WTC11 (cell line): ENCODE measurements around the gene PSMA4. TPM values are rescaled to one million over a fixed set of nuclear protein-coding genes. Genes with fewer than 3 reads are reported as not detected.

ENCODE experiments used
- ATAC-seq: fragments of 200-7000 bp; cut with Tn5 transposase; 2 replicates; pipeline ENCODE4 v1.10.0; 2021; ENCODE audit warnings: mild to moderate bottlenecking, moderate library complexity
- CTCF ChIA-PET: fragments of 300-600 bp; sonication (Branson Sonifier 250); formaldehyde crosslinking; loops from one replicate; lab custom pipeline; 2021; ENCODE audit warnings: antibody characterized with exemption; lab: Charles Lee
- POLR2A ChIA-PET: fragments of 350-600 bp; sonication (Branson Sonifier 250); formaldehyde crosslinking; loops from one replicate; lab custom pipeline; 2021; ENCODE audit warnings: antibody characterized with exemption; lab: Charles Lee
- DNase-seq: peaks from one replicate; pipeline ENCODE4 v3.0.0; 2021; ENCODE audit warnings: low spot score
- H3K27ac Mint-ChIP-seq: 2 replicates; pipeline ENCODE4 v1.8.0; 2021; ENCODE audit warnings: mixed read lengths
- H3K27me3 Mint-ChIP-seq: 2 replicates; pipeline ENCODE4 v1.8.0; 2021; ENCODE audit warnings: low read depth, mild to moderate bottlenecking, moderate library complexity, mixed read lengths
- H3K36me3 Mint-ChIP-seq: 2 replicates; pipeline ENCODE4 v1.8.0; 2021; ENCODE audit warnings: mixed read lengths
- H3K4me1 Mint-ChIP-seq: 2 replicates; pipeline ENCODE4 v1.8.0; 2022; ENCODE audit warnings: mixed read lengths
- H3K4me3 Mint-ChIP-seq: 2 replicates; pipeline ENCODE4 v1.8.0; 2021; ENCODE audit warnings: mild to moderate bottlenecking, moderate library complexity, mixed read lengths
- H3K9me3 Mint-ChIP-seq: 2 replicates; pipeline ENCODE4 v1.8.0; 2021; ENCODE audit warnings: mixed read lengths
- EMX1 ChIP-seq: fragments of 250-450 bp; sonication (Bioruptor Pico); IDR thresholded peaks from 2 replicates; pipeline ENCODE4 v1.8.0; 2021; ENCODE audit warnings: mild to moderate bottlenecking
- GABPB1 ChIP-seq: sonication (generic); formaldehyde crosslinking; IDR thresholded peaks from 2 replicates; pipeline ENCODE4 v1.8.1; 2023; ENCODE audit warnings: mild to moderate bottlenecking, missing genetic modification reagents
- JUN ChIP-seq: sonication (generic); formaldehyde crosslinking; IDR thresholded peaks from 2 replicates; pipeline ENCODE4 v1.8.0; 2023; ENCODE audit warnings: mild to moderate bottlenecking, missing genetic modification reagents
- NFYB ChIP-seq: sonication (generic); formaldehyde crosslinking; conservative IDR thresholded peaks from 2 replicates; pipeline ENCODE4 v1.8.0; 2022; ENCODE audit warnings: low read depth, missing genetic modification reagents
- ZNF138 ChIP-seq: sonication (generic); formaldehyde crosslinking; conservative IDR thresholded peaks from 2 replicates; pipeline ENCODE4 v1.8.1; 2022; ENCODE audit warnings: mild to moderate bottlenecking, moderate library complexity, missing genetic modification reagents
- ZNF219 ChIP-seq: sonication (generic); formaldehyde crosslinking; IDR thresholded peaks from 2 replicates; pipeline ENCODE4 v1.8.0; 2023; ENCODE audit warnings: missing genetic modification reagents, mild to moderate bottlenecking, borderline replicate concordance
- ZNF423 ChIP-seq: fragments of 250-450 bp; sonication (Bioruptor Pico); IDR thresholded peaks from 2 replicates; pipeline ENCODE4 v2.1.2; 2022; ENCODE audit warnings: mild to moderate bottlenecking, moderate library complexity
- total RNA-seq: library from RNA; stranded (reverse); gene quantifications from 3 replicates; pipeline ENCODE4 v1.2.3, GENCODE V29; 2021
- TF ChIP-seq, protein P1 (sequence below): sonication (generic); formaldehyde crosslinking; IDR thresholded peaks from 2 replicates; pipeline ENCODE4 v1.8.1; 2023; ENCODE audit warnings: mild to moderate bottlenecking, missing genetic modification reagents, moderate library complexity
- TF ChIP-seq, protein P2 (sequence below): sonication (generic); formaldehyde crosslinking; IDR thresholded peaks from 2 replicates; pipeline ENCODE4 v1.8.0; 2022; ENCODE audit warnings: missing genetic modification reagents
- TF ChIP-seq, protein P3 (sequence below): sonication (generic); formaldehyde crosslinking; IDR thresholded peaks from 2 replicates; pipeline ENCODE4 v1.8.0; 2023; ENCODE audit warnings: mild to moderate bottlenecking, missing genetic modification reagents
- TF ChIP-seq, protein P4 (sequence below): sonication (generic); formaldehyde crosslinking; conservative IDR thresholded peaks from 2 replicates; pipeline ENCODE4 v1.8.1; 2023; ENCODE audit warnings: mild to moderate bottlenecking, low read depth, missing genetic modification reagents, moderate library complexity
- TF ChIP-seq, protein P5 (sequence below): sonication (generic); formaldehyde crosslinking; IDR thresholded peaks from 2 replicates; pipeline ENCODE4 v1.8.0; 2023; ENCODE audit warnings: missing genetic modification reagents
- TF ChIP-seq, protein P6 (sequence below): sonication (generic); formaldehyde crosslinking; IDR thresholded peaks from 2 replicates; pipeline ENCODE4 v1.8.0; 2022; ENCODE audit warnings: mild to moderate bottlenecking, missing genetic modification reagents
- TF ChIP-seq, protein P7 (sequence below): sonication (generic); formaldehyde crosslinking; IDR thresholded peaks from 2 replicates; pipeline ENCODE4 v1.8.1; 2022; ENCODE audit warnings: low read depth, missing genetic modification reagents, borderline replicate concordance

The PSMA4 gene
- total RNA-seq, 1 experiment from 2014 or later = 281 TPM

DNA sequence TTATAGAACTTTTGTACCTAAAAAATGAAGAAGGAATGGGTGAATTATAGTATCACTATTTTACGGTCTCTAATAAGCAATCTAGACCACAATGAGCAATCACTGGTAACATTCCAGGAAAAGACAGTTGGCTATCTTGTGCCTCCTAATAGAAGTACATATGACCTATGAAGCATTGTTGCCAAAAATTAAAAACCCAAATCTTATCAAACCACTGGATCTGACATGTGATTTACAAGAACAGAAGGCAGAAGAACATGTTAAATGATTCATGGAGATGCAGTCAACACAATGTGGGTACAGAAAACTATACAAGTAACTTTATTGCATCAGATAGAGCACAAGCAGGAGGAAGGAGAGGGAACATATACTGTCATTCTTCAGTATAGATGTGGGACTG is 47.4 kb upstream of the PSMA4 start (continued):
- no peak for TF ChIP-seq ZNF219 (CRISPR knock-in tag)
- no peak for TF ChIP-seq GABPB1

DNA sequence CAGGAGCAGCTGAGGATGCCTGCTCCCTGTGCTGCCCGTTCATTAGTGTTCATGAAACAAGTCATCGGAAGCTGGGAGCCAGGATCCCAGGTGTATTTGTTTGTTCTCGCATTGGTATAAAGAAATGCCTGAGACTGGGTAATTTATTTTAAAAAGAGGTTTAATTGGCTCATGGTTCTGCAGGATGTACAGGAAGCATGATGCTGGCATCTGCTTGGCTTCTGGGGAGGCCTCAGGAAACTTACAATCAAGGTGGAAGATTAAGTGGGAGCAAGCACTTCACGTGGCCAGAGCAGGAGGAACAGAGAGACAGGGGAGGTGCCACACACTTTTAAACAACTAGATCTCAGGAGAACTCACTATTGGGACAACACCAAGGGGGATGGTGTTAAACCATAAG is 38.4 kb upstream of the PSMA4 start:
- ATAC-seq (no peak), DNase-seq (no peak)
- ChIA-PET CTCF (no interaction called here), POLR2A (no interaction called here)
- Mint-ChIP-seq H3K4me3 (no peak overlapping the region), H3K27ac (no peak overlapping the region), H3K27me3 (peaks cover 5% of the 10 kb centered on the region; the same call in 1 of the 2 replicates), H3K36me3 (peaks cover 50% of the 10 kb centered on the region)
- TF ChIP-seq, protein P1, sequence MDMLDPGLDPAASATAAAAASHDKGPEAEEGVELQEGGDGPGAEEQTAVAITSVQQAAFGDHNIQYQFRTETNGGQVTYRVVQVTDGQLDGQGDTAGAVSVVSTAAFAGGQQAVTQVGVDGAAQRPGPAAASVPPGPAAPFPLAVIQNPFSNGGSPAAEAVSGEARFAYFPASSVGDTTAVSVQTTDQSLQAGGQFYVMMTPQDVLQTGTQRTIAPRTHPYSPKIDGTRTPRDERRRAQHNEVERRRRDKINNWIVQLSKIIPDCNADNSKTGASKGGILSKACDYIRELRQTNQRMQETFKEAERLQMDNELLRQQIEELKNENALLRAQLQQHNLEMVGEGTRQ (CRISPR knock-in tag) = no peak
- TF ChIP-seq ZNF423 (CRISPR knock-in tag) (no peak), ZNF138 (no peak), EMX1 (CRISPR knock-in tag) (no peak), NFYB (CRISPR knock-in tag) (no peak), JUN (CRISPR knock-in tag) (no peak)
- TF ChIP-seq, protein P2, sequence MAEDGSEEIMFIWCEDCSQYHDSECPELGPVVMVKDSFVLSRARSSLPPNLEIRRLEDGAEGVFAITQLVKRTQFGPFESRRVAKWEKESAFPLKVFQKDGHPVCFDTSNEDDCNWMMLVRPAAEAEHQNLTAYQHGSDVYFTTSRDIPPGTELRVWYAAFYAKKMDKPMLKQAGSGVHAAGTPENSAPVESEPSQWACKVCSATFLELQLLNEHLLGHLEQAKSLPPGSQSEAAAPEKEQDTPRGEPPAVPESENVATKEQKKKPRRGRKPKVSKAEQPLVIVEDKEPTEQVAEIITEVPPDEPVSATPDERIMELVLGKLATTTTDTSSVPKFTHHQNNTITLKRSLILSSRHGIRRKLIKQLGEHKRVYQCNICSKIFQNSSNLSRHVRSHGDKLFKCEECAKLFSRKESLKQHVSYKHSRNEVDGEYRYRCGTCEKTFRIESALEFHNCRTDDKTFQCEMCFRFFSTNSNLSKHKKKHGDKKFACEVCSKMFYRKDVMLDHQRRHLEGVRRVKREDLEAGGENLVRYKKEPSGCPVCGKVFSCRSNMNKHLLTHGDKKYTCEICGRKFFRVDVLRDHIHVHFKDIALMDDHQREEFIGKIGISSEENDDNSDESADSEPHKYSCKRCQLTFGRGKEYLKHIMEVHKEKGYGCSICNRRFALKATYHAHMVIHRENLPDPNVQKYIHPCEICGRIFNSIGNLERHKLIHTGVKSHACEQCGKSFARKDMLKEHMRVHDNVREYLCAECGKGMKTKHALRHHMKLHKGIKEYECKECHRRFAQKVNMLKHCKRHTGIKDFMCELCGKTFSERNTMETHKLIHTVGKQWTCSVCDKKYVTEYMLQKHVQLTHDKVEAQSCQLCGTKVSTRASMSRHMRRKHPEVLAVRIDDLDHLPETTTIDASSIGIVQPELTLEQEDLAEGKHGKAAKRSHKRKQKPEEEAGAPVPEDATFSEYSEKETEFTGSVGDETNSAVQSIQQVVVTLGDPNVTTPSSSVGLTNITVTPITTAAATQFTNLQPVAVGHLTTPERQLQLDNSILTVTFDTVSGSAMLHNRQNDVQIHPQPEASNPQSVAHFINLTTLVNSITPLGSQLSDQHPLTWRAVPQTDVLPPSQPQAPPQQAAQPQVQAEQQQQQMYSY (CRISPR knock-in tag) = no peak
- TF ChIP-seq, protein P3, sequence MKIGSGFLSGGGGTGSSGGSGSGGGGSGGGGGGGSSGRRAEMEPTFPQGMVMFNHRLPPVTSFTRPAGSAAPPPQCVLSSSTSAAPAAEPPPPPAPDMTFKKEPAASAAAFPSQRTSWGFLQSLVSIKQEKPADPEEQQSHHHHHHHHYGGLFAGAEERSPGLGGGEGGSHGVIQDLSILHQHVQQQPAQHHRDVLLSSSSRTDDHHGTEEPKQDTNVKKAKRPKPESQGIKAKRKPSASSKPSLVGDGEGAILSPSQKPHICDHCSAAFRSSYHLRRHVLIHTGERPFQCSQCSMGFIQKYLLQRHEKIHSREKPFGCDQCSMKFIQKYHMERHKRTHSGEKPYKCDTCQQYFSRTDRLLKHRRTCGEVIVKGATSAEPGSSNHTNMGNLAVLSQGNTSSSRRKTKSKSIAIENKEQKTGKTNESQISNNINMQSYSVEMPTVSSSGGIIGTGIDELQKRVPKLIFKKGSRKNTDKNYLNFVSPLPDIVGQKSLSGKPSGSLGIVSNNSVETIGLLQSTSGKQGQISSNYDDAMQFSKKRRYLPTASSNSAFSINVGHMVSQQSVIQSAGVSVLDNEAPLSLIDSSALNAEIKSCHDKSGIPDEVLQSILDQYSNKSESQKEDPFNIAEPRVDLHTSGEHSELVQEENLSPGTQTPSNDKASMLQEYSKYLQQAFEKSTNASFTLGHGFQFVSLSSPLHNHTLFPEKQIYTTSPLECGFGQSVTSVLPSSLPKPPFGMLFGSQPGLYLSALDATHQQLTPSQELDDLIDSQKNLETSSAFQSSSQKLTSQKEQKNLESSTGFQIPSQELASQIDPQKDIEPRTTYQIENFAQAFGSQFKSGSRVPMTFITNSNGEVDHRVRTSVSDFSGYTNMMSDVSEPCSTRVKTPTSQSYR (CRISPR knock-in tag) = no peak
- TF ChIP-seq, protein P4, sequence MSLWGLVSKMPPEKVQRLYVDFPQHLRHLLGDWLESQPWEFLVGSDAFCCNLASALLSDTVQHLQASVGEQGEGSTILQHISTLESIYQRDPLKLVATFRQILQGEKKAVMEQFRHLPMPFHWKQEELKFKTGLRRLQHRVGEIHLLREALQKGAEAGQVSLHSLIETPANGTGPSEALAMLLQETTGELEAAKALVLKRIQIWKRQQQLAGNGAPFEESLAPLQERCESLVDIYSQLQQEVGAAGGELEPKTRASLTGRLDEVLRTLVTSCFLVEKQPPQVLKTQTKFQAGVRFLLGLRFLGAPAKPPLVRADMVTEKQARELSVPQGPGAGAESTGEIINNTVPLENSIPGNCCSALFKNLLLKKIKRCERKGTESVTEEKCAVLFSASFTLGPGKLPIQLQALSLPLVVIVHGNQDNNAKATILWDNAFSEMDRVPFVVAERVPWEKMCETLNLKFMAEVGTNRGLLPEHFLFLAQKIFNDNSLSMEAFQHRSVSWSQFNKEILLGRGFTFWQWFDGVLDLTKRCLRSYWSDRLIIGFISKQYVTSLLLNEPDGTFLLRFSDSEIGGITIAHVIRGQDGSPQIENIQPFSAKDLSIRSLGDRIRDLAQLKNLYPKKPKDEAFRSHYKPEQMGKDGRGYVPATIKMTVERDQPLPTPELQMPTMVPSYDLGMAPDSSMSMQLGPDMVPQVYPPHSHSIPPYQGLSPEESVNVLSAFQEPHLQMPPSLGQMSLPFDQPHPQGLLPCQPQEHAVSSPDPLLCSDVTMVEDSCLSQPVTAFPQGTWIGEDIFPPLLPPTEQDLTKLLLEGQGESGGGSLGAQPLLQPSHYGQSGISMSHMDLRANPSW = no peak
- TF ChIP-seq, protein P5, sequence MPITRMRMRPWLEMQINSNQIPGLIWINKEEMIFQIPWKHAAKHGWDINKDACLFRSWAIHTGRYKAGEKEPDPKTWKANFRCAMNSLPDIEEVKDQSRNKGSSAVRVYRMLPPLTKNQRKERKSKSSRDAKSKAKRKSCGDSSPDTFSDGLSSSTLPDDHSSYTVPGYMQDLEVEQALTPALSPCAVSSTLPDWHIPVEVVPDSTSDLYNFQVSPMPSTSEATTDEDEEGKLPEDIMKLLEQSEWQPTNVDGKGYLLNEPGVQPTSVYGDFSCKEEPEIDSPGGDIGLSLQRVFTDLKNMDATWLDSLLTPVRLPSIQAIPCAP (CRISPR knock-in tag) = no peak
- TF ChIP-seq, protein P6, sequence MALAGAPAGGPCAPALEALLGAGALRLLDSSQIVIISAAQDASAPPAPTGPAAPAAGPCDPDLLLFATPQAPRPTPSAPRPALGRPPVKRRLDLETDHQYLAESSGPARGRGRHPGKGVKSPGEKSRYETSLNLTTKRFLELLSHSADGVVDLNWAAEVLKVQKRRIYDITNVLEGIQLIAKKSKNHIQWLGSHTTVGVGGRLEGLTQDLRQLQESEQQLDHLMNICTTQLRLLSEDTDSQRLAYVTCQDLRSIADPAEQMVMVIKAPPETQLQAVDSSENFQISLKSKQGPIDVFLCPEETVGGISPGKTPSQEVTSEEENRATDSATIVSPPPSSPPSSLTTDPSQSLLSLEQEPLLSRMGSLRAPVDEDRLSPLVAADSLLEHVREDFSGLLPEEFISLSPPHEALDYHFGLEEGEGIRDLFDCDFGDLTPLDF (CRISPR knock-in tag) = no peak
- TF ChIP-seq, protein P7, sequence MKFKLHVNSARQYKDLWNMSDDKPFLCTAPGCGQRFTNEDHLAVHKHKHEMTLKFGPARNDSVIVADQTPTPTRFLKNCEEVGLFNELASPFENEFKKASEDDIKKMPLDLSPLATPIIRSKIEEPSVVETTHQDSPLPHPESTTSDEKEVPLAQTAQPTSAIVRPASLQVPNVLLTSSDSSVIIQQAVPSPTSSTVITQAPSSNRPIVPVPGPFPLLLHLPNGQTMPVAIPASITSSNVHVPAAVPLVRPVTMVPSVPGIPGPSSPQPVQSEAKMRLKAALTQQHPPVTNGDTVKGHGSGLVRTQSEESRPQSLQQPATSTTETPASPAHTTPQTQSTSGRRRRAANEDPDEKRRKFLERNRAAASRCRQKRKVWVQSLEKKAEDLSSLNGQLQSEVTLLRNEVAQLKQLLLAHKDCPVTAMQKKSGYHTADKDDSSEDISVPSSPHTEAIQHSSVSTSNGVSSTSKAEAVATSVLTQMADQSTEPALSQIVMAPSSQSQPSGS = no peak
- TF ChIP-seq, all 79 proteins: peak for 0
- H3K9me3 Mint-ChIP-seq = peaks cover 30% of the 10 kb centered on the region
- no peaks in the 10 kb centered on the region for H3K4me1 Mint-ChIP-seq
